Endothelial cell of umbilical vein (primary cell): ENCODE results near the gene PXYLP1. TPM values are rescaled to one million over a fixed set of nuclear protein-coding genes. Genes with fewer than 3 reads are reported as not detected.

ENCODE experiments used
- BruUV-seq: library from RNA; stranded (reverse); fragments of 400-500 nt; replicated peaks from 2 replicates; lab custom pipeline; 2021; lab: Mats Ljungman, UMichigan
- CTCF ChIA-PET: fragments of 300-600, 350-600 bp; sonication (Branson Sonifier 250); formaldehyde crosslinking; loops from one replicate; lab custom pipeline; 2021; ENCODE audit warnings: antibody characterized with exemption, inconsistent platforms; lab: Charles Lee
- POLR2A ChIA-PET: fragments of 300-600, 350-600 bp; sonication (Branson Sonifier 250); formaldehyde crosslinking; loops from one replicate; lab custom pipeline; 2021; ENCODE audit warnings: antibody characterized with exemption, inconsistent platforms; lab: Charles Lee
- DNase-seq: peaks from one replicate; pipeline ENCODE4 v3.0.0-alpha.2; 2011; ENCODE audit warnings: low read depth, low spot score
- FAIRE-seq: peaks from 2 replicates; lab custom pipeline; 2011; peaks lifted over from hg19 to GRCh38; lab: Jason Lieb, UNC
- H2AFZ ChIP-seq: 2 replicates; pipeline ENCODE4 v1.6.0; 2012; ENCODE audit warnings: low read depth, low read length, control low read depth, inconsistent platforms
- H3K27ac ChIP-seq: 2 replicates; pipeline ENCODE4 v1.5.1; 2011; ENCODE audit warnings: low read depth, mild to moderate bottlenecking, control low read depth, low read length, moderate library complexity; ENCODE audit not compliant: insufficient read depth
- H3K27me3 ChIP-seq, 2 experiments: 2 replicates each; pipeline versions ENCODE4 v1.6.0 to v1.6.1; 2011; ENCODE audit warnings: low read length in 2 of 2, mixed read lengths in 1 of 2; ENCODE audit not compliant: control insufficient read depth in 2 of 2, insufficient read depth in 2 of 2
- H3K36me3 ChIP-seq, 2 experiments: 2 replicates in 1 of 2; 3 replicates in 1 of 2; pipeline ENCODE4 v1.5.1; 2011; ENCODE audit warnings: low read length in 2 of 2, mild to moderate bottlenecking in 1 of 2, moderate library complexity in 1 of 2; ENCODE audit not compliant: control insufficient read depth in 2 of 2, insufficient read depth in 2 of 2; ENCODE audit errors: extremely low read depth in 1 of 2
- H3K4me1 ChIP-seq: 3 replicates; pipeline ENCODE4 v1.5.1; 2011; ENCODE audit warnings: mild to moderate bottlenecking, low read length; ENCODE audit not compliant: control insufficient read depth, insufficient read depth; ENCODE audit errors: extremely low read depth
- H3K4me2 ChIP-seq: 2 replicates; pipeline ENCODE4 v1.6.1; 2011; ENCODE audit warnings: low read length, control low read depth, mixed read lengths; ENCODE audit not compliant: insufficient read depth
- H3K4me3 ChIP-seq, 3 experiments: fragments of 200-600 bp in 1 of 3; sonication (generic), shearing (Covaris generic) in 1 of 3; replicated peaks in 1 of 3; 2 replicates each; pipeline ENCODE4 v1.5.1; 2011 to 2016; ENCODE audit warnings: control low read depth in 3 of 3, low read length in 3 of 3, mild to moderate bottlenecking in 2 of 3, inconsistent platforms in 1 of 3, low read depth in 1 of 3, moderate library complexity in 1 of 3; ENCODE audit not compliant: insufficient read depth in 1 of 3
- H3K79me2 ChIP-seq: 2 replicates; pipeline ENCODE4 v1.6.0; 2012; ENCODE audit warnings: low read length, inconsistent platforms; ENCODE audit not compliant: control insufficient read depth, insufficient read depth
- H3K9ac ChIP-seq: replicated peaks from 2 replicates; pipeline ENCODE3; 2011; ENCODE audit warnings: low read length, control low read depth; ENCODE audit not compliant: insufficient read depth; ENCODE audit errors: extremely low read depth
- H3K9me1 ChIP-seq: replicated peaks from 3 replicates; pipeline ENCODE4 v1.6.0; 2011; ENCODE audit warnings: mild to moderate bottlenecking, low read length; ENCODE audit not compliant: control insufficient read depth, insufficient read depth; ENCODE audit errors: extremely low read depth
- H3K9me3 ChIP-seq: replicated peaks from 2 replicates; pipeline ENCODE4 v1.5.1; 2012; ENCODE audit warnings: low read length, inconsistent platforms; ENCODE audit not compliant: control insufficient read depth, insufficient read depth
- H4K20me1 ChIP-seq: replicated peaks from 2 replicates; pipeline ENCODE3; 2011; ENCODE audit warnings: mild to moderate bottlenecking, low read length; ENCODE audit not compliant: control insufficient read depth, insufficient read depth; ENCODE audit errors: extremely low read depth
- EZH2 ChIP-seq: IDR thresholded peaks from 2 replicates; pipeline ENCODE4 v1.6.1; 2012; ENCODE audit warnings: borderline replicate concordance, low read depth, mild to moderate bottlenecking, moderate library complexity, low read length, inconsistent platforms; ENCODE audit not compliant: severe bottlenecking
- FOS ChIP-seq: IDR thresholded peaks from 2 replicates; pipeline ENCODE4 v1.6.1; 2011; ENCODE audit warnings: mild to moderate bottlenecking, low read length, moderate library complexity, borderline replicate concordance; ENCODE audit not compliant: insufficient read depth
- GATA2 ChIP-seq: IDR thresholded peaks from 2 replicates; pipeline ENCODE4 v1.7.0; 2011; ENCODE audit warnings: low read depth, mild to moderate bottlenecking, moderate library complexity, mixed read lengths, low read length; ENCODE audit not compliant: insufficient read length, insufficient read depth
- JUN ChIP-seq: IDR thresholded peaks from 2 replicates; pipeline ENCODE4 v1.6.1; 2011; ENCODE audit warnings: borderline replicate concordance, low read depth; ENCODE audit not compliant: insufficient read length, insufficient read depth
- MYC ChIP-seq: IDR thresholded peaks from one replicate; pipeline ENCODE4 v1.6.1; 2011; ENCODE audit warnings: mild to moderate bottlenecking, low read depth, low read length
- POLR2A ChIP-seq: IDR thresholded peaks from 2 replicates; pipeline ENCODE4 v1.6.1; 2012; ENCODE audit warnings: low read depth, mild to moderate bottlenecking, control low read depth, low read length
- POLR2AphosphoS5 ChIP-seq: IDR thresholded peaks from 2 replicates; pipeline ENCODE4 v1.6.1; 2012; ENCODE audit warnings: low read depth, mild to moderate bottlenecking, control low read depth, low read length, moderate library complexity; ENCODE audit not compliant: insufficient read depth
- dilution Hi-C: fragments of 300-500 bp; cut with MboI; formaldehyde crosslinking; loops from one replicate; pipeline ENCODE4 v1.15.0; 2019; ENCODE audit warnings: low sequenced_read_pairs; ENCODE audit not compliant: extremely low pct_ligation_motif_present
- intact Hi-C: fragments of 100-400 bp; cut with micrococcal nuclease; formaldehyde crosslinking; loops from one replicate; pipeline ENCODE4 v1.10.0; 2022
- polyA plus RNA-seq, 4 experiments: library from polyadenylated mRNA; depleted of rRNA in 3 of 4; stranded (reverse) in 3 of 4; unstranded in 1 of 4; fragments of >200 nt; gene quantifications; 2 replicates each; pipeline versions ENCODE4 v1.2.1 to v1.2.3, GENCODE V29; 2011 to 2012; ENCODE audit warnings: missing spikeins in 1 of 4
- total RNA-seq: library from RNA; stranded (reverse); gene quantifications from 2 replicates; pipeline ENCODE4 v1.2.3, GENCODE V29; 2021
- TF ChIP-seq, protein P1 (sequence below), 2 donors: IDR thresholded peaks; 1 replicate in 1 of 2; 2 replicates in 1 of 2; pipeline ENCODE4 v1.5.1; 2011; ENCODE audit warnings: low read length in 2 of 2, mild to moderate bottlenecking in 2 of 2, moderate library complexity in 2 of 2, control low read depth in 1 of 2, inconsistent platforms in 1 of 2, low read depth in 1 of 2; ENCODE audit not compliant: insufficient read depth in 1 of 2; ENCODE audit errors: extremely low read depth in 1 of 2
- TF ChIP-seq, protein P2 (sequence below): IDR thresholded peaks from 2 replicates; pipeline ENCODE4 v1.6.1; 2011; ENCODE audit not compliant: insufficient read depth, insufficient read length

PXYLP1 gene
- total and polyA plus RNA-seq, 2 donors (not counting 3 experiments of a cell fraction or from before 2014, with no cell fraction given): 0.84 to 1.7 TPM

DNA sequence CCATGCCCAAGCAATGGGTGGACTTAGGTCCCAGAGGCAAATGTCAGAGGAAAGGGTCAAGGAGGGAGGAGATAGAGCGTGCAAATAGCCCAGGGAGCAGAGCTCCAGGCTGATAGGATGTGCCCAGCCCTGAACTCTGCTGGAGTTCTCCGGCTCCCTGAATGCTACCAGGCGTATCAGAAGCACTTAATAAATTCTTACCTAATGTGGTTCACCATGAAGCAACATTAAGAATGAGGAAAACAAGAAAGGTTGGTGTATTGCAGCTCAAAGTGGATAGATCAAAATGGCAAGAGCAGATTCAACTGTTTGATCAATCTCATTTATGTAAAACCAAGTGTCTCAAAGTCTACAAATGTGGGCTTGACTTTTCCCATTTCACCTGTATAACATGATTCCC, 38.3 kb downstream of the PXYLP1 start:
- ChIA-PET POLR2A (no interaction called here), CTCF (no interaction called here)
- Histone ChIP-seq H3K36me3 (no peaks in the 10 kb centered on the region), H3K9me3 (no peaks in the 10 kb centered on the region), H3K79me2 (no peaks in the 10 kb centered on the region), H3K9ac (no peak overlapping the region), H3K4me3 (no peak overlapping the region), H3K4me2 (no peak overlapping the region), H3K4me1 (no peaks in the 10 kb centered on the region), H2AFZ (no peak overlapping the region), H3K27ac (no peak overlapping the region), H3K27me3 (peaks cover 0 to 7% of the 10 kb centered on the region in 2 experiments), H3K9me1 (no peaks in the 10 kb centered on the region), H4K20me1 (no peaks in the 10 kb centered on the region)
- dilution Hi-C loops: no loop called here
- intact Hi-C loops: no loop called here
- FAIRE-seq (no peak), DNase-seq (no peak)
- TF ChIP-seq, protein P1, sequence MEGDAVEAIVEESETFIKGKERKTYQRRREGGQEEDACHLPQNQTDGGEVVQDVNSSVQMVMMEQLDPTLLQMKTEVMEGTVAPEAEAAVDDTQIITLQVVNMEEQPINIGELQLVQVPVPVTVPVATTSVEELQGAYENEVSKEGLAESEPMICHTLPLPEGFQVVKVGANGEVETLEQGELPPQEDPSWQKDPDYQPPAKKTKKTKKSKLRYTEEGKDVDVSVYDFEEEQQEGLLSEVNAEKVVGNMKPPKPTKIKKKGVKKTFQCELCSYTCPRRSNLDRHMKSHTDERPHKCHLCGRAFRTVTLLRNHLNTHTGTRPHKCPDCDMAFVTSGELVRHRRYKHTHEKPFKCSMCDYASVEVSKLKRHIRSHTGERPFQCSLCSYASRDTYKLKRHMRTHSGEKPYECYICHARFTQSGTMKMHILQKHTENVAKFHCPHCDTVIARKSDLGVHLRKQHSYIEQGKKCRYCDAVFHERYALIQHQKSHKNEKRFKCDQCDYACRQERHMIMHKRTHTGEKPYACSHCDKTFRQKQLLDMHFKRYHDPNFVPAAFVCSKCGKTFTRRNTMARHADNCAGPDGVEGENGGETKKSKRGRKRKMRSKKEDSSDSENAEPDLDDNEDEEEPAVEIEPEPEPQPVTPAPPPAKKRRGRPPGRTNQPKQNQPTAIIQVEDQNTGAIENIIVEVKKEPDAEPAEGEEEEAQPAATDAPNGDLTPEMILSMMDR (IDR thresholded peaks at IDR 0.05; ENCODE audit: extremely low read depth in 1 of 2, insufficient read depth in 1 of 2, low read depth in 1 of 2, low read length in 2 of 2): no peak
- TF ChIP-seq EZH2 (no peak), POLR2A (no peak), JUN (no peak)
- no TSS peak for BruUV-seq

DNA sequence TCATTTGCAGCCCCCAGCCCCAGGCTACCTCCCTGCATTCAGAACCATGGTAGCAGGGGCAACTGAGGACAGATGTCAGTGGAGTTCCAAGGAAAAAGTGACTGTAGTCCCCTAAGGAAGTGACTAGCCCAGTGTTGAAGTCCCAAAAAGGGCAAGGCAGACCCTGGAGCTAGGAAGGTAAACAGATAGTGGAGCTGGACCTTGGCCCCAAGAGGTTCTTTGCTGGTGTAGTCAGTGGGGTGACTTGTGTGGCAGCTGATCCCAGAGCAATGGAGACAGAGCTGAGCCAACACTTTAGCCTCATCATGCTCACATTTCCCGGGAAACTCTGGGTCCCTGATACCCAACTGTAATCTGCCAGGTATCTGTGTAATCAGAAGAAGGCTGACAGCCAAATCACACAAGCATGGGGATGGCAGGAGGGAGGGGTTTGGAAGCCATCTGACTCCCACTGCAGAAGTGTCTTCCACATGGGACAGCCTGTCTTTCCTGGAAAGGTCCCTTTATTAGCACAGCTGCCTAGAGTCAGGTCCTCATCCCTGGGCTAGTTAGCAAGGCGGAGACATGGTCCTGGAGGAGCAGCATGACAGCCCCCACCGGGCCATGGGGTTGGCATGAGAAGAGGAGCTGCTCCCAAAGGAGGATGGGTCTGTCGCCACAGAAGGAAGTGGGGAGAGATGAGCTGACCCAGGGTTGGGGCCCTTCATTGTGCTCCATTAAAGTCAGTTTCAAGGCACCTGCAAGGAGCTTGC, 39.8 kb downstream of the PXYLP1 start:
- H3K4me1 ChIP-seq: no peaks in the 10 kb centered on the region
- dilution Hi-C loops (no loop called here), intact Hi-C loops (no loop called here)
- H3K9me1 ChIP-seq: no peaks in the 10 kb centered on the region
- no peak overlapping the region for H3K27ac ChIP-seq
- CTCF ChIA-PET: no interaction called here
- FAIRE-seq: no peak
- H3K4me3 ChIP-seq: no peak overlapping the region
- no peak overlapping the region for H3K9ac ChIP-seq
- no peak overlapping the region for H2AFZ ChIP-seq
- TF ChIP-seq GATA2 (no peak), POLR2AphosphoS5 (no peak), EZH2 (no peak), JUN (no peak), FOS (no peak), MYC (no peak), POLR2A (no peak)
- TF ChIP-seq, protein P1 (IDR thresholded peaks at IDR 0.05; ENCODE audit: extremely low read depth in 1 of 2, insufficient read depth in 1 of 2, low read depth in 1 of 2, low read length in 2 of 2): no peak
- TF ChIP-seq, protein P2, sequence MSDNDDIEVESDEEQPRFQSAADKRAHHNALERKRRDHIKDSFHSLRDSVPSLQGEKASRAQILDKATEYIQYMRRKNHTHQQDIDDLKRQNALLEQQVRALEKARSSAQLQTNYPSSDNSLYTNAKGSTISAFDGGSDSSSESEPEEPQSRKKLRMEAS: no peak
- no peaks in the 10 kb centered on the region for H3K9me3 ChIP-seq
- no peak overlapping the region for H3K4me2 ChIP-seq
- no peaks in the 10 kb centered on the region for H3K36me3 ChIP-seq
- H3K27me3 ChIP-seq: peaks cover 0 to 7% of the 10 kb centered on the region in 2 experiments
- POLR2A ChIA-PET: no interaction called here
- H3K79me2 ChIP-seq: no peaks in the 10 kb centered on the region
- no peak for DNase-seq
- no TSS peak for BruUV-seq
- no peaks in the 10 kb centered on the region for H4K20me1 ChIP-seq
